IPS-18a (cell line): ENCODE measurements around the gene WWP2.
"Not testable (repeated sequence)": the region's sequence is repeated elsewhere in the genome, so short reads cannot be mapped to it uniquely, and the experiment has no call there.

Experiments
- H3K27ac ChIP-seq: one replicate; pipeline ENCODE4 v1.5.1; 2013; ENCODE audit warnings: low read length
- H3K27me3 ChIP-seq: one replicate; pipeline ENCODE4 v1.6.1; 2013; ENCODE audit warnings: mild to moderate bottlenecking, low read length; ENCODE audit not compliant: control insufficient read depth, insufficient read depth
- H3K36me3 ChIP-seq: one replicate; pipeline ENCODE4 v1.6.1; 2013; ENCODE audit warnings: low read depth, low read length; ENCODE audit not compliant: control insufficient read depth
- H3K4me1 ChIP-seq: one replicate; pipeline ENCODE4 v1.6.1; 2013; ENCODE audit warnings: low read depth, low read length; ENCODE audit not compliant: control insufficient read depth
- H3K4me3 ChIP-seq: one replicate; pipeline ENCODE4 v1.5.1; 2013; ENCODE audit warnings: low read length
- H3K9ac ChIP-seq: one replicate; pipeline ENCODE4 v1.6.1; 2013; ENCODE audit warnings: mild to moderate bottlenecking, low read length, moderate library complexity
- H3K9me3 ChIP-seq: one replicate; pipeline ENCODE4 v1.6.1; 2013; ENCODE audit warnings: low read depth, low read length; ENCODE audit not compliant: control insufficient read depth

WWP2 gene

DNA sequence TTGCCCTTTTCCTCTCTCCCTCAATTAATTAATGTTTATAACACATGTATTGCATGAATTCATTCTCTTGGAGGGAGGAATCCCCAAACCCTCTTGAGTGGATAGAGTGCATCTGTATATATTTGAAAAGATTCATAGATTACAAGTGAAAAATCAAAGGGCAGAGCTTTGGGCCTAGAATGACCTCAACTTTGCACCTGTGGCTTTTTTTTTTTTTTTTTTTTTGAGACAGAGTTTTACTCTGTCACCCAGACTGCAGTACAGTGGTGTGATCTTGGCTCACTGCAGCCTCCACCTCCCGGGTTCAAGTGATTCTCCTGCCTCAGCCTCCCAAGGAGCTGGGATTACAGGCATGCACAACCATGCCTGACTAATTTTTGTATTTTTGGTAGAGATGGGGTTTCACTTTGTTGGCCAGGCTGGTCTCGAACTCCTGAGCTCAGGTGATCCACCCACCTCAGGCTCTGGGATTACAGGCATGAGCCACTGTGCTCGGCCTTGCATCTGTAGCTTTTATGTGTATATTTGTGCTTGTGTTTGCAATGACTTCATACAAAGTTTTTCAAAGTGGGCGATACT is 62.5 kb downstream of the WWP2 start:
- not testable (repeated sequence) for H3K4me3 ChIP-seq, H3K27ac ChIP-seq, H3K36me3 ChIP-seq

DNA sequence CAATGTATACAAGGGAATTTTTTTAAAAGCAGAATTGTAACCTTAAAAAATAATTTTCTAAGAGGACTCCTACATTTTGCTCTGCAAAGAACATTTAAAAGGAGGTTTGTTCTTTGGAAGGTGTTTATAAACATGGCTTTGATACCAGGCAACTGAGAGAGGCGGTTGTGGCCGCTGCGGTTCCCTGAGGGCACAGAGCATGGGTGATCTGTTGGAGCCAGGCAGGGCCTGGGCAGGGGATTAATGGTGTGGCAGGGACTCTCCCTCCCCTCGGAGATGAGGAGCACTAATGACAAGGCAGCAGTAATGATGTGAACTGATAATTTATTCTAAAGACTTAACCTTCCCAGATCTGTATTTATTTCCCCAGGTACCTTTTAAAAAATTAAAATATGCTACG is 65.4 kb downstream of the WWP2 start:
- Histone ChIP-seq H3K27me3 (no peaks in the 10 kb centered on the region), H3K4me1 (no peaks in the 10 kb centered on the region), H3K36me3 (no peaks in the 10 kb centered on the region), H3K9me3 (no peaks in the 10 kb centered on the region), H3K4me3 (no peak overlapping the region), H3K9ac (no peak overlapping the region), H3K27ac (no peak overlapping the region)

More for the DNA sequence above, 62.5 kb downstream of the WWP2 start:
- H3K4me1 ChIP-seq, H3K9ac ChIP-seq, H3K27me3 ChIP-seq, H3K9me3 ChIP-seq: not testable (repeated sequence)

DNA sequence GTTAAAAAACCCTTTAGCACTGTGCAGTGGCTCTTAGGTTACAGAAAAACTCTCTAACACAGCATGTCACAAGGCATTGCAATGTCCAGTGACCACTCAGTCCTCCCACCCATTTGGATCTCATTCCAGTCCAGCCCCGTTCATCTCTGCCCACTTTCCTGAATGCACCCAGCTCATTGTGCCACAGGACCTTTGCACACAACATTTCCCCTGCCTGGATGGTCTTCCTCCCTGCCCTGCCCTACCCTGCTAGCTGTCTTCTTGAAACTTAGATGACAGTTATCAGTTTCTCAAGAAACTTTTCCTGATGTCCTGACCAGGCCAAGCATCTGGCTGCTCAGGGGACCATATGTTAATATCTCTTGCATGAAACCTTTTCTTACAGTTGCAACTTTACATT is 67.2 kb downstream of the WWP2 start:
- Histone ChIP-seq H3K27ac (no peak overlapping the region), H3K27me3 (no peaks in the 10 kb centered on the region), H3K4me1 (peaks cover 10% of the 10 kb centered on the region), H3K9me3 (no peaks in the 10 kb centered on the region), H3K9ac (no peak overlapping the region), H3K4me3 (no peak overlapping the region), H3K36me3 (no peaks in the 10 kb centered on the region)

DNA sequence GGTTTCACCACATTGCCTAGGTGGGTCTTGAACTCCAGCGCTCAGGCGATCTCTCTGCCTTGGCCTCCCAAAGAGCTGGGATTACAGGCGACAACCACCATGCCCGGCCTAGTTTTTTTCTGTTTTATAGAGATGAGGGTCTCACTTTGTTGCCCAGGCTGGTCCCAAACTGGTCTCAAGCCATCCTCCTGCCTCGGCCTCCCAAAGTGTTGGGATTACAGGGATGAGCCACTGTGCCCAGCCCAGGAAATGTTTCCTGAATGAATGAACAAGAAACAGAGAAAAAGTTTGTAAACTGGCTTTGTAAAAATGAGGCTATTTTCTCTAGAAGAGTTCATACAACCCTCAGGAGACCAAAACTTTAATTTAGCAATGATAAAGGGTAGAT is 68.0 kb downstream of the WWP2 start:
- Histone ChIP-seq H3K9me3 (no peaks in the 10 kb centered on the region), H3K4me1 (peaks cover 10% of the 10 kb centered on the region), H3K4me3 (no peak overlapping the region), H3K27me3 (no peaks in the 10 kb centered on the region), H3K27ac (no peak overlapping the region), H3K36me3 (no peaks in the 10 kb centered on the region), H3K9ac (no peak overlapping the region)

DNA sequence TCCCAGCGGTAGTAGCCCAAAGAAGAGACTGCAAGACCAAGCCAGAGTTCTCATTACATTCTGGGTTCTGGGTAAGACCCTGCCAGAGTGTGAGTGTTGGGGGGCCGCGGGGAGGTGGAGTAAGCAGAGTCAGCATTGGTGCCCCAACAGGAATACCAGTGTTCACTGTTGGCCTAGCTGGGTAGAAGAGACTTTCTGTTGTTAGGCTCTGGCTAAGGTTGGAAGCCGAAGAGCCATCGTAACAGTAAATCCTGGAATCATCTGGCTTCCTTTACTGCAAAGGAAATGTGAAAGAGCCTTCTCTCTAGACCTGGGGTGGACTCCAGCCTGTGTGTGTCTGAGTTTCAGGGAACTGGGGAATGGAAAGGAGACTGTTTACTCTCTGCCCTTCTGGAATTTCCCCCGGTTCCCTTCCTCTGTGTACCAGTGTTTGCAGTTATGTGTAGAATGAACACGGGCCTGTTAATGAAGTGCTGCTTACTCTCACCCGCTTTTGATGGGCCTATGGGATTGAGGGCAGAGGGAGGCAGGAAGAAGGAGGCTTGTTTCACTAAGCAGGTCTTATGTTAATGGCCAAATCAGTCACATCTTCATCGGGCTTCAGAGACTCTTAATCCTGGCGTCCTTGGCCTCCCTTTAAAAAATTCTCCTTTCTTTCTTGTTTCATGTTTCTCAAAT is 68.5 kb downstream of the WWP2 start:
- no peak overlapping the region for H3K27ac ChIP-seq
- H3K4me1 ChIP-seq, result peaks cover 10% of the 10 kb centered on the region
- H3K27me3 ChIP-seq, result no peaks in the 10 kb centered on the region
- no peaks in the 10 kb centered on the region for H3K9me3 ChIP-seq
- H3K9ac ChIP-seq, result no peak overlapping the region
- H3K4me3 ChIP-seq, result no peak overlapping the region
- no peaks in the 10 kb centered on the region for H3K36me3 ChIP-seq

DNA sequence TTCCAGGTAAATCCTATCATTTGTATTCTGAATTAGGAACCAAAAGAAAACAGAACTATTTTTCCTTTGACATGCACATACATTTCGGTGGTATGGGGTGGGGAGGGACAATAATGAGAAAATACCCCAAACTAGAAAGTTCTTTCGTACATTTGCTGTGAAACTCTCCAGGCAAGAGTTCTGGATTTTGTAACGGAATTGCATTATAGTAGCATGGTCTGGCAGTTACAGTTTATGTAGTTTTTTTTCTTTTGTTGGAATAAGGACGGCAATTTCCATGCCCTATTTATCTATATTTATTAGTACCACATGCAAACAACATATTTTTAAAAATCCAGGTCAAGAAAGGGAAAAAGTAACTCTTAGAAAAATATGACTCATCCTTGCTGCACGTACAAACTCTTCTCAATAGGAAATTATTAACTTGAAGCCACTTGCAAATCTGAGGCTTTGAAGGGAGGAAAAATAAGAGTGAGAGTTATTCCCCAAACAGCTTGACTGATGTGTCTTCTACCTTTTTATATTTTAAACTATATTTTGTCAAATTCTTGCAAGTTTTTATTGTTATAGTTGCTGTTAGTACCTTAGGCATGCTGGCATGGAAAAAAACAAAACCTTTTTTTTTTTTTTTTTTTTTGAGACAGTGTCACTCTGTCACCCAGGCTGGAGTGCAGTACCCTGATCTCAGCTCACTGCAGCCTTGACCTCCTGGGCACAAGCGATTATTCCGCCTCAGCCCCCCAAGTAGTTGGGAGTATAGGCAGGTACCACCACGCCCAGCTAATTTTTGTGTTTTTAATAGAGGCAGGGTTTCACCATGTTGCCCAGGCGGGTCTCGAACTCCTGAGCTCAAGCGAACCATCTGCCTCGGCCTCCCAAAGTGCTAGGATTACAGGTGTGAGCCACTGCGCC is 69.3 kb downstream of the WWP2 start:
- Histone ChIP-seq H3K4me3 (no peak overlapping the region), H3K36me3 (no peaks in the 10 kb centered on the region), H3K4me1 (peaks cover 10% of the 10 kb centered on the region), H3K27me3 (no peaks in the 10 kb centered on the region), H3K9me3 (no peaks in the 10 kb centered on the region), H3K27ac (no peak overlapping the region), H3K9ac (no peak overlapping the region)

DNA sequence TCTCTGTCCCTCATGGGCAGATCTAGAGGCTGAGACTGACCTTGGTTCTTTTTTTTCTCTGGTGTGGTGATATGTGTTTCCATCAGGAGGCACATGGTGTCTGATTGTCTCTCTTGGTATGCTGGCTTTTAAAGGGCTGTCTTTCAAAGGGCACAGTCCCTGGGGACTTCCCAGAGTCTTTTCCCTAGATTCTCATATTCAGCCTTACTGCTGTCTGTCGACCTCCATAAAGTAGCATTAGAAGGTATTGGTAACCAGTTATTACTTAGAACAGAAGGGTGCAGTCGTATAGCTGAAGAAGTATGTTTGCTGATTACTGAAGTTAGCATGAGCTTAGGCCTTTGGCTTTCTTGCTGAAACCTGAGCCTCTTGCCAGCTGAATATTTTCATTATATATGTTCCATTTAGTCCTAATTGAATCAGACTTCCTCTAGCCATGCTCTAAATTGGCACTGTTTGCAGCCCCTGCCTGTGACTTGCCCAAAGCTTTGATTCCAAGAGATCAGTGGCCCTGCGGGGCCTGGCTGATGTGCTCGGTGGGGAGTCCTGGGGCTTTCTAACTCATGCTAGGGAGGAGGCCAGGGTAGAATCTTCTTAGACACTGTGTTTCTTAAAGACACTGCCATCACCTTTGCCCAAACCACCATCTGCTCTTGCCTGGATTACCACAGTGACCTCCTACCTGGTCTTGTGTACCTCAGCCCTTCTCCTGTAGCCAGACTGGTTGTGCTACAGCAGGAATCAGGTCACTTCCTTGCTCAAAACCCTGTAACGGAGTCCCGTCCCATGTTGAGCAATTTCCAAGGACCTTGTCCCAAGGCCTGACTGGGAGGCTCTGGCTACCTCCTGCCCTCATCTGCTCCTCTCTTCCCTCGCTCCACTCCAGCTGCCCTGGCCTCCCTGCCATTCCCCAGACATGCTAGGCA is 71.5 kb downstream of the WWP2 start:
- Histone ChIP-seq H3K9me3 (no peaks in the 10 kb centered on the region), H3K36me3 (no peaks in the 10 kb centered on the region), H3K27ac (no peak overlapping the region), H3K9ac (no peak overlapping the region), H3K27me3 (no peaks in the 10 kb centered on the region), H3K4me3 (no peak overlapping the region), H3K4me1 (peaks cover 10% of the 10 kb centered on the region)

DNA sequence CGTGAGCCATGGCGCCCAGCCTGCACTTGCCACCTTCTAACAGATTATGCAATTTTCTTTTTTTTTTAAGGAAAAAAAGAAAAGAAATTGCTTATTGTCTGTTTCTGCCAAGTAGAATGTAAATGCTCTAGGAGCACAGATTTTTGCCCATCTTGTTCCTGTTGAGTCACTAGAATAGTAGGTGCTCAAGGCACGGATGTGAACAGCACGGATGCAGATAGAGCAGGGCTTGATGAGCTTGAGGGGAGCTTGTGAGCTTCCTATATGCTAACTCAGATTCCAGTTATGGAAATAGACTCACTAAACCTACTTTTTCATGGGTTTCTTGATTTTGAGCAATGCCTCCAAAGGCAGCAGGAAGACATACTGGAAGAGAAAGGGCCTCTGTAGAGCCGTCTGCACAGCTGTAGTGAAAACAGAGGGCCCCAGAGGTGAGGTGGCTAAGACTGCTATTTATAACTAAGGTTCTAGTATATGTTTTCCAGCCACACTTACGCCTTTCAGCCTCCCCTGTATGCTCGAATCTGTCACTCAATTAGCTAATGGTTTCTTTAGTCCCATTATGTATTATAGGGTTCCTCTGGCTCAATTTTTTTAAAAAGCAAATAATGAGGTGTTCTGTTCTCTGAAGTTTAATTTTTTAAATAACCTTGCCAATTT is 72.8 kb downstream of the WWP2 start:
- H3K9ac ChIP-seq, result no peak overlapping the region
- H3K9me3 ChIP-seq, result no peaks in the 10 kb centered on the region
- no peak overlapping the region for H3K27ac ChIP-seq
- no peaks in the 10 kb centered on the region for H3K27me3 ChIP-seq
- H3K36me3 ChIP-seq, result no peaks in the 10 kb centered on the region
- H3K4me3 ChIP-seq, result no peak overlapping the region
- peaks cover 10% of the 10 kb centered on the region for H3K4me1 ChIP-seq

DNA sequence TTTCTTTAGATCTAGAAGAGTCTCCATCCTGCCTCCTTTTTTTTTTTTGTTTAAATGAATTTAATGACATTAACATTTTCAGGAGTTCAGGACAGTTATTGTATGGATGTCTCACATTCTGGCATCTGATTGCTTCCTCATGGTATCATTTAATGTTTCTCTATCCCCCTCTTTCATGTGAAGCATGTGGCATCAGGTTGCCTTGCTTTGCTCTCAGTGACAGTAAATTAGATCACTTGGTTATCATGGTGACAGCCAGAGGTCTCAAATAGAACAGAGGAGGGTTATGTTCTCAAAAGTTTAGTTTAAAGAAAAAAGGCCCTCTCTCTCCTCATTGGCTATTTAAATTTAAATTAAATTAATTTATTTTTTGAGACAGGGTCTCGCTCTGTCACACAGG is 74.1 kb downstream of the WWP2 start:
- no peak overlapping the region for H3K9ac ChIP-seq
- H3K36me3 ChIP-seq, result peaks cover 6% of the 10 kb centered on the region
- no peak overlapping the region for H3K4me3 ChIP-seq
- H3K4me1 ChIP-seq, result peaks cover 10% of the 10 kb centered on the region
- no peaks in the 10 kb centered on the region for H3K9me3 ChIP-seq
- no peak overlapping the region for H3K27ac ChIP-seq
- H3K27me3 ChIP-seq, result no peaks in the 10 kb centered on the region

DNA sequence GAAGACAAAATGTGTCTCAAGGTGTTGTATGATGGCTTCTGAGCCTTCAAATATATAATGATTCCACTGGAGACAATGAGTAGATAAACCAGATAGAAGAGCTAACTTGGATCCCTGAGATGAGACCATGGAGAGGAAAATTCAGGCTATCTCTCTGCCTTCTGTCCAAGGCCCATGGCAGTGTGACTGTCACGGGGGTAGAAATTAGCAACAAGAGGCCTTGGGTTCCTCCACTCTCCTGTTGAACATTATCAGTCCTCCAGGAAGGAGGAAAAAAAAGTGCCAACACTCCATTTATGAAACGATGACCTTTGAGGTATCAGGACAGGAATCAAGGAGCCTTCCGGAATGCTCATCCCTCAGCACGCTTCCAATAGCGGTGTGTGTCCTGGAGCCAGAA is 75.2 kb downstream of the WWP2 start:
- H3K9me3 ChIP-seq, result no peaks in the 10 kb centered on the region
- no peak overlapping the region for H3K27ac ChIP-seq
- no peak overlapping the region for H3K4me3 ChIP-seq
- no peaks in the 10 kb centered on the region for H3K27me3 ChIP-seq
- H3K36me3 ChIP-seq, result peaks cover 6% of the 10 kb centered on the region
- peaks cover 10% of the 10 kb centered on the region for H3K4me1 ChIP-seq
- H3K9ac ChIP-seq, result no peak overlapping the region

DNA sequence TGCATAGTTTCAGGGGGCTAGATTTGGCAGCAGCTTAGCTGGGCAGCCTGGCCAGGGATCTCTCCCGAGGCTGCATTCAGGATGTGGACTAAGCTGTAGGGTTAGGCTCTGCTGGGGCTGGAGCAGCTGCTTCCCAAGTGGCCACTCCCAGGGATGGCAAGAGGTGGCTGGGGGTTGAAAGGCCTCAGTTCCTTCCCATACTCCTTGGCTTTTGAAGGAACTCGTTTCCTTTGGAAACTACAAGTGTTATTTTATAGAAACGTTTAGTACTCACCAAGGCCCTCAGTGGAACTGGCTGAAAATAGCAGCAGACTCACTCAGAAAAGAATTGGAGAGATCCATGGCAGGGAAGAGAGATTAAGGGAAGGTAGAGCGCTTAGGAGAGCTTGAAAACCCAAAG is 76.4 kb downstream of the WWP2 start:
- peaks cover 6% of the 10 kb centered on the region for H3K36me3 ChIP-seq
- H3K9ac ChIP-seq, result no peak overlapping the region
- H3K9me3 ChIP-seq, result no peaks in the 10 kb centered on the region
- no peak overlapping the region for H3K4me3 ChIP-seq
- H3K27me3 ChIP-seq, result no peaks in the 10 kb centered on the region
- H3K4me1 ChIP-seq, result peaks cover 6% of the 10 kb centered on the region
- H3K27ac ChIP-seq, result no peak overlapping the region
